K562 (cell line): ENCODE measurements around the gene FBXO28. TPM values are rescaled to one million over a fixed set of nuclear protein-coding genes. Genes with fewer than 3 reads are reported as not detected.

ENCODE experiments used
- ATAC-seq: fragments of 200-7000 bp; cut with Tn5 transposase; 3 replicates; pipeline ENCODE4 v1.9.1; 2020; ENCODE audit warnings: moderate library complexity
- BruUV-seq: library from RNA; stranded (reverse); fragments of 400-500 nt; replicated peaks from 2 replicates; lab custom pipeline; 2021; lab: Mats Ljungman, UMichigan
- CTCF ChIA-PET: fragments of 300-600 bp; formaldehyde crosslinking; extraction: SDS; loops from one replicate; lab custom pipeline; 2021; ENCODE audit warnings: low intra/inter-chr PET ratio; lab: Yijun Ruan, JAX
- POLR2A ChIA-PET: fragments of 300-600, 350-650 bp; sonication (Branson Sonifier 250); formaldehyde crosslinking; extraction: SDS; loops from one replicate; lab custom pipeline; 2021; ENCODE audit warnings: antibody characterized with exemption, inconsistent platforms; lab: Yijun Ruan, JAX
- DNase-seq, 4 experiments: peaks; one replicate each; pipeline versions ENCODE4 v3.0.0 to v3.0.0-alpha.2; 2011 to 2018; ENCODE audit warnings: low spot score in 3 of 4, mixed read lengths in 3 of 4; ENCODE audit errors: extremely low read depth in 1 of 4
- FAIRE-seq: peaks from 2 replicates; lab custom pipeline; 2011; peaks lifted over from hg19 to GRCh38; lab: Jason Lieb, UNC
- H2AFZ ChIP-seq: 2 replicates; pipeline ENCODE4 v1.6.0; 2011; ENCODE audit warnings: low read depth, low read length, control low read depth, inconsistent platforms
- H3K27ac ChIP-seq: fragments of 200-600 bp; 3 replicates; pipeline ENCODE4 v1.8.0; 2011; ENCODE audit warnings: low read depth, mild to moderate bottlenecking, control low read depth, inconsistent platforms, low read length, moderate library complexity, mixed read lengths; ENCODE audit errors: extremely low read depth
- H3K27me3 ChIP-seq, 2 experiments: fragments of 300-600 bp in 1 of 2; 2 replicates in 1 of 2; 3 replicates in 1 of 2; pipeline versions ENCODE4 v1.6.0 to v1.8.0; 2011; ENCODE audit warnings: inconsistent platforms in 2 of 2, low read length in 2 of 2, mild to moderate bottlenecking in 1 of 2, mixed read lengths in 1 of 2, moderate library complexity in 1 of 2; ENCODE audit not compliant: control insufficient read depth in 2 of 2, insufficient read depth in 2 of 2
- H3K36me3 ChIP-seq: fragments of 300-600 bp; 3 replicates; pipeline ENCODE4 v1.8.0; 2011; ENCODE audit warnings: mild to moderate bottlenecking, low read length, inconsistent platforms; ENCODE audit not compliant: control insufficient read depth, insufficient read depth
- H3K4me1 ChIP-seq, 2 experiments: fragments of 200-600 bp in 1 of 2; replicated peaks in 1 of 2; 2 replicates in 1 of 2; 3 replicates in 1 of 2; pipeline versions ENCODE4 v1.5.1 to v1.8.0; 2011; ENCODE audit warnings: inconsistent platforms in 2 of 2, low read length in 2 of 2, mild to moderate bottlenecking in 1 of 2, mixed read lengths in 1 of 2, moderate library complexity in 1 of 2; ENCODE audit not compliant: control insufficient read depth in 2 of 2, insufficient read depth in 2 of 2
- H3K4me2 ChIP-seq: 2 replicates; pipeline ENCODE4 v1.6.1; 2011; ENCODE audit warnings: low read length, control low read depth, inconsistent platforms, mixed read lengths; ENCODE audit not compliant: insufficient read depth
- H3K4me3 ChIP-seq: fragments of 200-600 bp; sonication (generic), shearing (Covaris generic); 2 replicates; pipeline ENCODE4 v1.5.1; 2016; ENCODE audit warnings: control low read depth, inconsistent platforms
- H3K79me2 ChIP-seq: fragments of 200-600 bp; 3 replicates; pipeline ENCODE4 v1.8.0; 2011; ENCODE audit warnings: low read length, inconsistent platforms; ENCODE audit not compliant: control insufficient read depth, insufficient read depth
- H3K9ac ChIP-seq, 2 experiments: 2 replicates each; pipeline versions ENCODE4 v1.6.0 to v1.6.1; 2011; ENCODE audit warnings: low read depth in 2 of 2, low read length in 2 of 2, control low read depth in 1 of 2, inconsistent platforms in 1 of 2, mild to moderate bottlenecking in 1 of 2, mixed read lengths in 1 of 2; ENCODE audit not compliant: insufficient read depth in 1 of 2
- H3K9me1 ChIP-seq: one replicate; pipeline ENCODE4 v1.6.0; 2011; ENCODE audit warnings: inconsistent platforms, mild to moderate bottlenecking, low read length, moderate library complexity; ENCODE audit not compliant: control insufficient read depth, insufficient read depth
- H3K9me3 ChIP-seq: replicated peaks from 2 replicates; pipeline ENCODE4 v1.5.1; 2011; ENCODE audit warnings: low read depth, low read length, inconsistent platforms; ENCODE audit not compliant: control insufficient read depth, insufficient read depth
- H4K20me1 ChIP-seq: replicated peaks from 2 replicates; pipeline ENCODE4 v1.6.1; 2011; ENCODE audit warnings: low read length, inconsistent platforms, mixed read lengths; ENCODE audit not compliant: control insufficient read depth, insufficient read depth
- CBX5 ChIP-seq: IDR thresholded peaks from 2 replicates; pipeline ENCODE4 v1.6.1; 2014; ENCODE audit warnings: low read depth, borderline replicate concordance
- EP400 ChIP-seq: fragments of 450-650 bp; IDR thresholded peaks from 2 replicates; pipeline ENCODE4 v1.6.1; 2017; ENCODE audit warnings: antibody characterized with exemption, mild to moderate bottlenecking, moderate library complexity
- ERF ChIP-seq: fragments of 450-650 bp; formaldehyde crosslinking; IDR thresholded peaks from 2 replicates; pipeline ENCODE4 v1.4.0; 2020; ENCODE audit warnings: mild to moderate bottlenecking, mixed read lengths
- KDM2B ChIP-seq: fragments of 250-450 bp; sonication (Bioruptor Pico); IDR thresholded peaks from 2 replicates; pipeline ENCODE4 v1.8.0; 2021; ENCODE audit warnings: mild to moderate bottlenecking, moderate library complexity
- NFE2 ChIP-seq: IDR thresholded peaks from 2 replicates; pipeline ENCODE4 v1.6.1; 2014; ENCODE audit warnings: antibody characterized with exemption, low read depth
- TAF1 ChIP-seq: IDR thresholded peaks from 2 replicates; pipeline ENCODE4 v1.6.1; 2011; ENCODE audit warnings: mild to moderate bottlenecking, low read length, moderate library complexity; ENCODE audit not compliant: insufficient read depth, control insufficient read depth, severe bottlenecking; ENCODE audit errors: extremely low read depth
- TAF15 ChIP-seq: fragments of 200-400 bp; formaldehyde crosslinking; IDR thresholded peaks from 2 replicates; pipeline ENCODE4 v1.6.1; 2017; ENCODE audit warnings: mild to moderate bottlenecking, low read depth, low read length, moderate library complexity
- WGBS: fragments of 100-300 bp; shearing (Covaris generic); methylation state at CpG from one replicate; pipeline ENCODE4 v1.1.6; 2016; ENCODE audit warnings: low coverage, mixed read lengths; ENCODE audit not compliant: insufficient coverage; ENCODE audit errors: missing lambda C conversion rate; 5-methylcytosine and 5-hydroxymethylcytosine counted together
- in situ Hi-C: fragments of 300-500 bp; cut with MboI; formaldehyde crosslinking; loops from 4 replicates; pipeline ENCODE4 v1.15.0; 2018; ENCODE audit warnings: inconsistent platforms, mixed read lengths
- intact Hi-C: fragments of 100-400 bp; cut with micrococcal nuclease; formaldehyde crosslinking; loops from 2 replicates; pipeline ENCODE4 v1.14.2; 2022
- polyA plus RNA-seq, 8 experiments: library from polyadenylated mRNA; depleted of rRNA in 4 of 8; stranded (reverse) in 5 of 8; unstranded in 3 of 8; fragments of >200 nt; fragmentation: Nextera tagmentation in 2 of 8; fragmentation: Illumina TruSeq in 1 of 8; extraction: Ambion mirVana in 2 of 8; extraction: Trizol in 1 of 8; gene quantifications; 2 replicates each; pipeline versions ENCODE4 v1.2.1 to v1.2.3, GENCODE V29; 2011 to 2014; ENCODE audit warnings: inconsistent platforms in 1 of 8, missing spikeins in 1 of 8
- total RNA-seq, 7 experiments: library from RNA; depleted of rRNA in 6 of 7; stranded (reverse); fragments of >200 nt in 6 of 7; fragmentation: Illumina TruSeq in 2 of 7; extraction: Trizol in 2 of 7; gene quantifications; 2 replicates each; pipeline versions ENCODE4 v1.2.1 to v1.2.3, GENCODE V29; 2011 to 2021; ENCODE audit warnings: low replicate concordance in 1 of 7
- TF ChIP-seq, protein P1 (sequence below): fragments of 450-650 bp; conservative IDR thresholded peaks from 2 replicates; pipeline ENCODE4 v1.6.1; 2016; ENCODE audit warnings: missing genetic modification characterization, low read depth, mild to moderate bottlenecking, missing compliant biosample characterization, moderate library complexity
- TF ChIP-seq, protein P2 (sequence below): fragments of 450-650 bp; formaldehyde crosslinking; IDR thresholded peaks from 2 replicates; pipeline ENCODE4 v1.4.0; 2020; ENCODE audit warnings: mild to moderate bottlenecking
- TF ChIP-seq, protein P3 (sequence below): fragments of 450-650 bp; IDR thresholded peaks from 2 replicates; pipeline ENCODE4 v1.6.1; 2016; ENCODE audit warnings: low read depth, mild to moderate bottlenecking, moderate library complexity
- TF ChIP-seq, protein P4 (sequence below): fragments of 450-650 bp; IDR thresholded peaks from 2 replicates; pipeline ENCODE4 v1.6.1; 2018; ENCODE audit not compliant: partially characterized antibody

FBXO28 gene
- total and polyA plus RNA-seq, 9 of the 15 experiments (the other 6 are each of a cell fraction or from before 2014, with no cell fraction given), result 4.1 to 34.8 (median 25.3) TPM

DNA sequence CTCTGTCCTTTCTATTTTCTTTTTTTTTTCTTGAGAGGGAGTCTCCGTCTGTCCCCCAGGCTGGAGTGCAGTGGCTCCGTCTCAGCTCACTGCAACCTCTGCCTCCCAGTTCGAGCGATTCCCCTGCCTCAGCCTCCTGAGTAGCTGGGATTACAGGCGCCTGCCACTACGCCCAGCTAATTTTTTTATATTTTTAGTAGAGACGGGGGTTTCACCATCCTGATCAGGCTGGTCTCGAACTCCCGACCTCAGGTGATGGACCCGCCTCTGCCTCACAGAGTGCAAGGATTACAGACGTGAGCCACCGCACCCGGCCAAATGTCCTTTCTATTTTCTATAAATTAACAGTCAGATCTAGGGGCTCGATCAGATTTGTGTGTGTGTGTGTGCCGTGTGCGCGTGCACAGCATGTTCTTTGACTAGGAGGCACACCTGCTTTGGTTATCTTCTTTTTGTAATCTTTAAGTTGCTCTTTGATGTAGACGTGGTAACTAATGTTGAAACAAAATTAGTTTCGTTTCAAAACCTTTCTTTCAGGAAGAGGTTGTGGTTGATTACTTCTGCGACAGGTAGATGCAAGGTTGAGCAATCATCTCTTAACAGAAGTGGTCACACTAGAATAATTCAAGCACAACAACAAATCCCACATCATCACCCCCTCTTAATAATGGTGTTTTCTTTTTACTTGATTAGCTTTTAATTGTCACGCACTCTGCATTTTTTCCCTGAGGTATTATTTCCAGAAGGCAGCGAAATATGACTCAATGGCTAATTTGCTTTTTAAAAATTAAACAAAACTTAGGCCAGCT is 68.3 kb downstream of the FBXO28 start (continued):
- TF ChIP-seq, protein P1, sequence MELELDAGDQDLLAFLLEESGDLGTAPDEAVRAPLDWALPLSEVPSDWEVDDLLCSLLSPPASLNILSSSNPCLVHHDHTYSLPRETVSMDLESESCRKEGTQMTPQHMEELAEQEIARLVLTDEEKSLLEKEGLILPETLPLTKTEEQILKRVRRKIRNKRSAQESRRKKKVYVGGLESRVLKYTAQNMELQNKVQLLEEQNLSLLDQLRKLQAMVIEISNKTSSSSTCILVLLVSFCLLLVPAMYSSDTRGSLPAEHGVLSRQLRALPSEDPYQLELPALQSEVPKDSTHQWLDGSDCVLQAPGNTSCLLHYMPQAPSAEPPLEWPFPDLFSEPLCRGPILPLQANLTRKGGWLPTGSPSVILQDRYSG, result no peak
- TF ChIP-seq, protein P2, sequence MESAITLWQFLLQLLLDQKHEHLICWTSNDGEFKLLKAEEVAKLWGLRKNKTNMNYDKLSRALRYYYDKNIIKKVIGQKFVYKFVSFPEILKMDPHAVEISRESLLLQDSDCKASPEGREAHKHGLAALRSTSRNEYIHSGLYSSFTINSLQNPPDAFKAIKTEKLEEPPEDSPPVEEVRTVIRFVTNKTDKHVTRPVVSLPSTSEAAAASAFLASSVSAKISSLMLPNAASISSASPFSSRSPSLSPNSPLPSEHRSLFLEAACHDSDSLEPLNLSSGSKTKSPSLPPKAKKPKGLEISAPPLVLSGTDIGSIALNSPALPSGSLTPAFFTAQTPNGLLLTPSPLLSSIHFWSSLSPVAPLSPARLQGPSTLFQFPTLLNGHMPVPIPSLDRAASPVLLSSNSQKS (CRISPR knock-in tag), result no peak
- TF ChIP-seq EP400, result no peak

DNA sequence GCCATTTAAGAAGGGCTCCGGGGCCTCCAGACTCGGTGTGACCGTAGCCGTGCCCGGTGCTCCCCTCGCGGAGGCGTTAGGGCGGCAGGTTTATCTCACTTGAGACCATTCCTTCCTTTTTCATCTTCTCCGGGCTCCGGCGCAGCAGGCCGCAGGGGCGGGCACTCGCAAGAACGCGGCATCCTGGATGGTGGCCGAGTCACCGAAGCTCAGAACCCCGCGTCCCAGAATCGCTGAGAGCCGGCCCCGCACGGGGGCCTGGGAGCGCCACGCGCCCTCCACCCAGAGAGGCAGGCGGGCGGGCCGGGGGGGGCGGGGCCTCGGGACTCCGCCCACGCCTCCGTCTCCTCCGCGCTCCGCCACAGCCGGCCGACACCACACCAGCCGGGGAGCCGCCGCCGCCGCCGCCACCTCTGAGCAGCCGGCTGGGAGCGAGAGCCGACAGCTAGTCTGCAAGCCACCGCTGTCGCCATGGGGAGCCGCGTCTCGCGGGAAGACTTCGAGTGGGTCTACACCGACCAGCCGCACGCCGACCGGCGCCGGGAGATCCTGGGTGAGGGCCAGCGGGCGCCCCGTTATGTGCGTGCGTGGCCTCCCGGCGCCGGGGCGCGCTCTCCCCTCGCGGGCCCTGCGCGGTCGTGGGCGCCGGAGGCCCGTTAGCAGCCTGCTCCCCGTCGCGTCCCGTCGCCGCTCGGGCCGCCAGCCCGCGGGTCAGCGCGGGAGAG is 69.1 kb downstream of the FBXO28 start, which contains the start of gene DEGS1:
Gene DEGS1, plus strand, starts transcription at position 375 of the 725 bp plus-strand sequence. Its CDS starts 97 bp downstream, at position 472.
- Histone ChIP-seq H3K4me2 (peak within 1 kb of the TSS; percentile 79), H3K27ac (peak within 1 kb of the TSS; percentile 93), H3K4me3 (peak within 1 kb of the TSS; percentile 82), H3K79me2 (peaks cover 48% of the 10 kb centered on the region), H3K27me3 (no peaks in the 10 kb centered on the region), H3K4me1 (peaks cover 14 to 31% of the 10 kb centered on the region in 2 experiments; a peak in 4 of 5 replicates), H3K36me3 (peaks cover 24% of the 10 kb centered on the region), H3K9me3 (no peaks in the 10 kb centered on the region; the same call in 1 of the 2 replicates), H3K9me1 (no peaks in the 10 kb centered on the region), H4K20me1 (0 out of 2 replicates have a peak, but pooled peaks cover 3% of the 10 kb centered on the region), H3K9ac (peak within 1 kb of the TSS; percentile 91 to 97), H2AFZ (peak within 1 kb of the TSS; percentile 96)
- intact Hi-C loops (loop anchor here (2.0 to 5.0 kb wide), 2 partner anchors 22 to 149 kb away; partner anchors contain the start of gene NVL), in situ Hi-C loops (no loop called here)
- DNase-seq (peak; percentile 93 to 100 (median 99)), FAIRE-seq (peak; percentile 56), ATAC-seq (peak; percentile 92)
- POLR2A ChIA-PET, result interaction anchor here (0.8 to 2.9 kb wide), 13 partner anchors 10 to 147 kb away, joined by 3 to 10 read pairs (median 5); partner anchors contain the start of gene NVL
- CTCF ChIA-PET, result no interaction called here
- under 1% methylated on average over 52 of the region's 94 CpGs for WGBS
- BruUV-seq, result no TSS peak
- no peak for TF ChIP-seq CBX5
- TF ChIP-seq NFE2, result peak; percentile 1; the same call in 1 of the 2 replicates
- TF ChIP-seq, protein P3, sequence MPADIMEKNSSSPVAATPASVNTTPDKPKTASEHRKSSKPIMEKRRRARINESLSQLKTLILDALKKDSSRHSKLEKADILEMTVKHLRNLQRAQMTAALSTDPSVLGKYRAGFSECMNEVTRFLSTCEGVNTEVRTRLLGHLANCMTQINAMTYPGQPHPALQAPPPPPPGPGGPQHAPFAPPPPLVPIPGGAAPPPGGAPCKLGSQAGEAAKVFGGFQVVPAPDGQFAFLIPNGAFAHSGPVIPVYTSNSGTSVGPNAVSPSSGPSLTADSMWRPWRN, result 0 out of 2 replicates have a peak, but pooled peaks have one; percentile 60
- TF ChIP-seq, protein P4, sequence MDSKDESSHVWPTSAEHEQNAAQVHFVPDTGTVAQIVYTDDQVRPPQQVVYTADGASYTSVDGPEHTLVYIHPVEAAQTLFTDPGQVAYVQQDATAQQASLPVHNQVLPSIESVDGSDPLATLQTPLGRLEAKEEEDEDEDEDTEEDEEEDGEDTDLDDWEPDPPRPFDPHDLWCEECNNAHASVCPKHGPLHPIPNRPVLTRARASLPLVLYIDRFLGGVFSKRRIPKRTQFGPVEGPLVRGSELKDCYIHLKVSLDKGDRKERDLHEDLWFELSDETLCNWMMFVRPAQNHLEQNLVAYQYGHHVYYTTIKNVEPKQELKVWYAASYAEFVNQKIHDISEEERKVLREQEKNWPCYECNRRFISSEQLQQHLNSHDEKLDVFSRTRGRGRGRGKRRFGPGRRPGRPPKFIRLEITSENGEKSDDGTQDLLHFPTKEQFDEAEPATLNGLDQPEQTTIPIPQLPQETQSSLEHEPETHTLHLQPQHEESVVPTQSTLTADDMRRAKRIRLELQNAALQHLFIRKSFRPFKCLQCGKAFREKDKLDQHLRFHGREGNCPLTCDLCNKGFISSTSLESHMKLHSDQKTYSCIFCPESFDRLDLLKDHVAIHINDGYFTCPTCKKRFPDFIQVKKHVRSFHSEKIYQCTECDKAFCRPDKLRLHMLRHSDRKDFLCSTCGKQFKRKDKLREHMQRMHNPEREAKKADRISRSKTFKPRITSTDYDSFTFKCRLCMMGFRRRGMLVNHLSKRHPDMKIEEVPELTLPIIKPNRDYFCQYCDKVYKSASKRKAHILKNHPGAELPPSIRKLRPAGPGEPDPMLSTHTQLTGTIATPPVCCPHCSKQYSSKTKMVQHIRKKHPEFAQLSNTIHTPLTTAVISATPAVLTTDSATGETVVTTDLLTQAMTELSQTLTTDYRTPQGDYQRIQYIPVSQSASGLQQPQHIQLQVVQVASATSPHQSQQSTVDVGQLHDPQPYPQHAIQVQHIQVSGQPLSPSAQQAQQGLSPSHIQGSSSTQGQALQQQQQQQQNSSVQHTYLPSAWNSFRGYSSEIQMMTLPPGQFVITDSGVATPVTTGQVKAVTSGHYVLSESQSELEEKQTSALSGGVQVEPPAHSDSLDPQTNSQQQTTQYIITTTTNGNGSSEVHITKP, result peak; percentile 47
- peak; percentile 63 for TF ChIP-seq KDM2B (CRISPR knock-in tag)
- peak; percentile 39; the same call in 1 of the 2 replicates for TF ChIP-seq ERF (CRISPR knock-in tag)
- TF ChIP-seq TAF15, result no peak
- TF ChIP-seq TAF1, result peak; percentile 92
